ENCODE data around the gene CTAG2. TPM values are rescaled to one million over a fixed set of nuclear protein-coding genes. Genes with fewer than 3 reads are reported as not detected.
"Not testable (repeated sequence)": the region's sequence is repeated elsewhere in the genome, so short reads cannot be mapped to it uniquely, and the experiment has no call there.

CTAG2 gene
- total and polyA plus RNA-seq, 2 experiments from 2014 or later, result not detected

DNA sequence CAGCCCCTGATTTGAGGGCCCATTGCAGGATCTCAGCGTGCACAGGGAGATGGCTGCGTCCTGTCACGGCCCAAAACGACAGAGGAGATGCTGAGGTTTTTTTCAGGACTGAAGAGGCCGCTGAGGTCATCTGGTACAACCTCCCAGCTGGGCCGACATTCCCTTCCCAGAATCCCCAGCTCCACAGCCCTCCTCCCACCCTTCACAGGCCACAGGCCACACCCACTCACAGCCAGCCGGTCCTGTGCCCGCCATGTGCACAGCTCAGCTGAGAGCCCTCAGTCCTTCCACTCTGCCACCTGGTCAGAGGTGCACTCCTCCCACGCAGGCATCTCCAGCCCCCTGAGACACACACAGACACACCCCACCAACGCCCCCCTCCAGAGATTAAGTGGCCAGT, 11.6 kb downstream of the CTAG2 start:
- H3K27ac ChIP-seq; in situ Hi-C loops (cut with MboI); H4K20me1 ChIP-seq (ENCODE audit: insufficient read depth); H3K9me3 ChIP-seq (ENCODE audit: low read depth); H3K4me2 ChIP-seq (ENCODE audit: unreplicated experiment); H3K27me3 ChIP-seq (replicated peaks; ENCODE audit: insufficient read depth); H3K4me1 ChIP-seq (ENCODE audit: insufficient read depth); H3K9me2 ChIP-seq (ENCODE audit: insufficient read depth); H3F3A ChIP-seq (ENCODE audit: insufficient read depth); DNase-seq; H3K36me3 ChIP-seq (ENCODE audit: low read depth); H3K79me2 ChIP-seq (ENCODE audit: insufficient read depth); H3K9ac ChIP-seq; H3K4me3 ChIP-seq; H2AFZ ChIP-seq: not testable (repeated sequence)
- no CpG with 5 or more reads among the region's 10 CpGs for WGBS, 2 experiments (ENCODE audit: low coverage in 1 of 2, low lambda C conversion rate in 2 of 2, missing lambda C conversion rate in 2 of 2)

DNA sequence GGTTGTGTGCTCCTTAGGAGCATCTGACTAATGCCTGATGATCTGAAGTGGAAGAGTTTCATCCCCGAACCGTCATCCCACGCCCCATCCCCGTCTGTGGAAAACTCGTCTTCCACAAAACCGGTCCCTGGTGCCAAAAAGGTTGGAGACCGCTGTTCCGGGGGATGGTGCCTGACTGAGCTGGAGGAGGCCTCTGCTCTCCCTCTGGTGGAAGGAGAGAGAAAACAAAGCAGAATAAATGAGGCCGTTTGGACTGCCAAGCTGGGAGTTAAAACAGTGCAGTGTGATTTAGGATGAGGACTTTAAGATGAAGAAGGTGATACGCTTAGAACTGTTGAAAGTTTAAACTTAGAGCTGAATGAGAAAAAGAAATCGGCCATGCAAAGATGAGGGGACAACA, 19.7 kb downstream of the CTAG2 start:
- H3K79me2 ChIP-seq (ENCODE audit: insufficient read depth); H3K36me3 ChIP-seq (ENCODE audit: low read depth); H3K9ac ChIP-seq; H3K9me2 ChIP-seq (ENCODE audit: insufficient read depth); H3K4me2 ChIP-seq (ENCODE audit: unreplicated experiment); H3F3A ChIP-seq (ENCODE audit: insufficient read depth); H3K4me1 ChIP-seq (ENCODE audit: insufficient read depth); DNase-seq; H3K27me3 ChIP-seq (replicated peaks; ENCODE audit: insufficient read depth); H3K4me3 ChIP-seq; in situ Hi-C loops (cut with MboI); H3K27ac ChIP-seq; H2AFZ ChIP-seq; H4K20me1 ChIP-seq (ENCODE audit: insufficient read depth); H3K9me3 ChIP-seq (ENCODE audit: low read depth): not testable (repeated sequence)
- WGBS, 2 experiments (ENCODE audit: low coverage in 1 of 2, low lambda C conversion rate in 2 of 2, missing lambda C conversion rate in 2 of 2), result no CpG with 5 or more reads among the region's 11 CpGs

DNA sequence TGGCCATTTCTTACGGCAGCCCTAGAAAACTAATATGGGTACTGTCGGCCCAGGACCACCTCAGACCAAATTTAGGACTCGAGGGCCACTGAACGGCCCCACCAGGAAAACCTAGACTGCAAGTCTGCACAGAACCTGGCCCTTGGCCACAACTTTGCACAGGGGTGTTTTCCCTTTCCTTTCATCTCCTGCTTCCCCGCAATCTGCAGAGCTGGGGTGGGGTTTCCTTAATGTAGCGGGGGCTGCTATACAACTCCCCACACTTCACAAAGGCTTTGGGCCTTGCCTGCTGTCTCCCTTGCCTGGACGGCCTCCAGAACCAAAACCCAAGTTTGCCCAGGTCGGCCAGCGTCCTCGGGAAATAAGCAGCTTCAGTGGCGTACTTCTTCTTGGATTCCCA, 22.4 kb downstream of the CTAG2 start:
- DNase-seq; H3K4me2 ChIP-seq (ENCODE audit: unreplicated experiment); in situ Hi-C loops (cut with MboI); H3K9me2 ChIP-seq (ENCODE audit: insufficient read depth); H3K79me2 ChIP-seq (ENCODE audit: insufficient read depth); H4K20me1 ChIP-seq (ENCODE audit: insufficient read depth); H3K36me3 ChIP-seq (ENCODE audit: low read depth); H3K27ac ChIP-seq; H3K9ac ChIP-seq; H3K27me3 ChIP-seq (replicated peaks; ENCODE audit: insufficient read depth); H3K9me3 ChIP-seq (ENCODE audit: low read depth); H3K4me1 ChIP-seq (ENCODE audit: insufficient read depth); H3K4me3 ChIP-seq; H3F3A ChIP-seq (ENCODE audit: insufficient read depth); H2AFZ ChIP-seq: not testable (repeated sequence)
- no CpG with 5 or more reads among the region's 11 CpGs for whole genome bisulfite sequencing, 2 experiments (ENCODE audit: low coverage in 1 of 2, low lambda C conversion rate in 2 of 2, missing lambda C conversion rate in 2 of 2)

DNA sequence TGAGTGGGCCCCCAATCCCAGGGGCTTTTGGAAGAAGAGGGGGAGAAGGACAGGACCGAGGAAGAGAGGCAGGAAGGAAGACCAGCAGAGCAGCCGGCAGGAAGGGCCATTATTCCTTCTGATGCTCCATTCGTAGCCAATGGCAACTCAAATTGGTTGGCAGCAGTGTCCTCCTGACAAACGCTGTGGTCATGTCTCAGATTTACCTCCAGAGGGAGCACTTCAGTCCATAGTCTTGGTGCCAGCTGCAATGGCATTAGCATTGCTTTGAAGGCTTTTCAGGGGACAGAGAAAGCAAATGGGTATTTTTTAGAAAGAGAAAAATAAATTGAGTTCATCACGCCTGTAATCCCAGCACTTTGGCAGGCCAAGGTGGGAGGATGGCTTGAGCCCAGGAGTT, 24.4 kb downstream of the CTAG2 start:
- H3K79me2 ChIP-seq (ENCODE audit: insufficient read depth), result not testable (repeated sequence)

DNA sequence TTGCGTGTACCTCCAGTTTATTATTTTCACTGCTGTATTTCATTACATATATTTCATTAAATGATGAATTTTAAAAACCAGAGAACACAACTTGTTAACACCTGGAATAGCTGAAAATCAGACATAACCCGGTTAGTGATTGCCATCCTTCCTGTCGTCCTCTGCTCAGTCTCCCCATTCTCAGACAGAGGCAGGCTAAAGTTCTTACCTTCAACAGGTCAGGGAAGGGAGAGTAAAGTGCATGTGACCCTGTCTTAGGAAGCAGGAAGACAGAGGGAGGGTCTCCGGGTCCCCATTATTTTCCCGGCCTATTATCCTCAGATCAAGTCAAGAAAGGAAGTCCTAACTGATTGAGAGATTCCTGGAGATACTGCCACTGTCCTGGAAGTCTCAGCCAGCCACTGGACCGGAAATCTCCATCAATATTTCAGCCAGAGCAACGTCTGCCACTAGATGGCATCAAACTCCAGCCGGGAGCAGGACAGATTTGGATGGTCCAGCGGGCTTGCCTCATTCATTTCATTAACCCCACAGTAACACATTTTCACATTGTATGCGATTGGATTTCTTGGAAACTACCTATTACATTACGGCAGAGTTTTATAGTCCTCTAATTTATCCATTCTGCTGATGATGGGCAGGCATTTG, 32.5 kb downstream of the CTAG2 start:
- H3K9ac ChIP-seq; H3K9me3 ChIP-seq (ENCODE audit: low read depth); H3K4me1 ChIP-seq (ENCODE audit: insufficient read depth); DNase-seq; H3K79me2 ChIP-seq (ENCODE audit: insufficient read depth); H3K4me2 ChIP-seq (ENCODE audit: unreplicated experiment); H2AFZ ChIP-seq; in situ Hi-C loops (cut with MboI); H3K9me2 ChIP-seq (ENCODE audit: insufficient read depth); H3K36me3 ChIP-seq (ENCODE audit: low read depth); H3F3A ChIP-seq (ENCODE audit: insufficient read depth); H4K20me1 ChIP-seq (ENCODE audit: insufficient read depth); H3K27ac ChIP-seq; H3K27me3 ChIP-seq (replicated peaks; ENCODE audit: insufficient read depth); H3K4me3 ChIP-seq: not testable (repeated sequence)
- WGBS, 2 experiments (ENCODE audit: low coverage in 1 of 2, low lambda C conversion rate in 2 of 2, missing lambda C conversion rate in 2 of 2), result 5% methylated on average over 3 of the region's 11 CpGs; no CpG with 5 or more reads in 1 of the 2 experiments

More for the DNA sequence above, 24.4 kb downstream of the CTAG2 start:
- whole genome bisulfite sequencing, 2 experiments (ENCODE audit: low coverage in 1 of 2, low lambda C conversion rate in 2 of 2, missing lambda C conversion rate in 2 of 2), result no CpG with 5 or more reads among the region's 5 CpGs
- in situ Hi-C loops (cut with MboI); H4K20me1 ChIP-seq (ENCODE audit: insufficient read depth); H3K4me1 ChIP-seq (ENCODE audit: insufficient read depth); H3K9me2 ChIP-seq (ENCODE audit: insufficient read depth); H3K9me3 ChIP-seq (ENCODE audit: low read depth); DNase-seq; H3K4me3 ChIP-seq; H3K27ac ChIP-seq; H3K36me3 ChIP-seq (ENCODE audit: low read depth); H2AFZ ChIP-seq; H3K9ac ChIP-seq; H3K27me3 ChIP-seq (replicated peaks; ENCODE audit: insufficient read depth); H3K4me2 ChIP-seq (ENCODE audit: unreplicated experiment); H3F3A ChIP-seq (ENCODE audit: insufficient read depth): not testable (repeated sequence)

DNA sequence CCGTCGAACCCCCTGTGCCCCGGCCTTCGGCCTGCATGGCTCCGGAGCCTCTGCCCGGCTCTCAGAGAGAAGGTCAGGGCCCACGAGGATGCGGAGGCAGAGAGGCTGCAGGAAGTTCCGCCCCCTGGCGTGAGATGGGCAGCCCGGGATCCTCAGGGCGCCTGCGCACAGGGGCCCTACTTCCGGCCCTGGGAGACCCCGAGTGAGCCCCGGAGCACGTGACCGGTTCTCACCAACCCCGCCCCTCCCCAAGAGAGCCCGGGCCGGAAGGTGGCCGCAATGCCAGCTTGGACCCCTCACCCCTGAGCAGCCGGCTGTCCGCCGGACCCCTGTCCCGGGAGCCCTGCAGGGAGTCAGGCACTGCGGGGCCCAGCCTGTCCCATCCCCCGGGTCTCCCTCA, 34.2 kb downstream of the CTAG2 start, which contains the start of gene CTAG1B:
CTAG1B (minus strand) TSS at position 101 of the 400 bp plus-strand sequence; CDS start at position 37, 64 bp downstream.
- H3K4me1 ChIP-seq (ENCODE audit: insufficient read depth); H3K9ac ChIP-seq; in situ Hi-C loops (cut with MboI); H3K4me3 ChIP-seq; H3K79me2 ChIP-seq (ENCODE audit: insufficient read depth); DNase-seq; H3K27ac ChIP-seq; H3K36me3 ChIP-seq (ENCODE audit: low read depth); H2AFZ ChIP-seq; H3F3A ChIP-seq (ENCODE audit: insufficient read depth); H3K4me2 ChIP-seq (ENCODE audit: unreplicated experiment); H3K9me2 ChIP-seq (ENCODE audit: insufficient read depth); H4K20me1 ChIP-seq (ENCODE audit: insufficient read depth); H3K9me3 ChIP-seq (ENCODE audit: low read depth); H3K27me3 ChIP-seq (replicated peaks; ENCODE audit: insufficient read depth): not testable (repeated sequence)
- no CpG with 5 or more reads among the region's 28 CpGs for WGBS, 2 experiments (ENCODE audit: low coverage in 1 of 2, low lambda C conversion rate in 2 of 2, missing lambda C conversion rate in 2 of 2)

DNA sequence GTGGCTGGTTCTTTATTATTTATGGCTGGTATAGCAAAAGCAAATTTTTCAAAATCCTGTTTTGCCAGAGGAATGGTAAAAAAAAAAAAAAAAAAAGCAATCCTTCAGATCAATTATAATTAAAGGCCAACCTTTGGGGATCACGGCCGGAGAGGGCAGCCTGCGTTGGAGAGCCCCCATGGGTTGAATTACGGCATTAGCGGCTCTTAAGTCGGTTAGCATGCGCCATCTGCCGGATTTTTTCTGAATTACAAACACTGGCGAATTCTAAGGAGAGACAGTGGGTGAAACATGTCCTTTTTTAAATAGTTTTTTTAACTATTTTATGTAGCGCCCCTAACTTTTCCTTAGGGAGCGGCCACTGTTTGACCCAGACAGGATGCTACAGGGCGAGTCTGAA, 39.8 kb downstream of the CTAG2 start:
- H3K9me2 ChIP-seq (ENCODE audit: insufficient read depth); H4K20me1 ChIP-seq (ENCODE audit: insufficient read depth); H3K4me1 ChIP-seq (ENCODE audit: insufficient read depth); H3K36me3 ChIP-seq (ENCODE audit: low read depth); H2AFZ ChIP-seq; in situ Hi-C loops (cut with MboI); H3K79me2 ChIP-seq (ENCODE audit: insufficient read depth); H3K27ac ChIP-seq; H3K4me2 ChIP-seq (ENCODE audit: unreplicated experiment); H3K9ac ChIP-seq; DNase-seq; H3K4me3 ChIP-seq; H3F3A ChIP-seq (ENCODE audit: insufficient read depth); H3K27me3 ChIP-seq (replicated peaks; ENCODE audit: insufficient read depth); H3K9me3 ChIP-seq (ENCODE audit: low read depth): not testable (repeated sequence)
- WGBS, 2 experiments (ENCODE audit: low coverage in 1 of 2, low lambda C conversion rate in 2 of 2, missing lambda C conversion rate in 2 of 2), result 4 to 8% methylated on average over 8 of the region's 12 CpGs

DNA sequence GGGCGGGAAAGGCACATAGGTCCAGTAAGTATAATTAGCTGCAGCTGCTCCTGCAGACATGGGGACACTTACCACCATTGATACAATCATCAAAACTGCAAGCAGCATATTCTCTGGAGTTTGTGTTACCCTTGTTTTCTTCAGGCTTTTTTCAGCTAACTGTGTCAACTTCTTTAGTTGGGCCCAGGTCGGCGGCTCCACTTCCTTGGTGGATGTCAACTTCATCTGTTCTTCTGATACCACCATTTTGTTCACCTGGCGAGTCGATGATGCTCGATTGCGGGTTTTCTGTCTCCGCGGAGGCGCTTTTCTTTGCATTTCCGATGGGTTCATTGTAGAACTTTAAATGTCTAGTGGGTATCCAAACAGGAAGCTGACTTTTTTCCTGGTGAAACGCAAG, 42.2 kb downstream of the CTAG2 start:
- H3K9me2 ChIP-seq (ENCODE audit: insufficient read depth); H3K4me1 ChIP-seq (ENCODE audit: insufficient read depth); DNase-seq; in situ Hi-C loops (cut with MboI); H3K9ac ChIP-seq; H4K20me1 ChIP-seq (ENCODE audit: insufficient read depth); H2AFZ ChIP-seq; H3K27me3 ChIP-seq (replicated peaks; ENCODE audit: insufficient read depth); H3K4me2 ChIP-seq (ENCODE audit: unreplicated experiment); H3F3A ChIP-seq (ENCODE audit: insufficient read depth); H3K27ac ChIP-seq; H3K9me3 ChIP-seq (ENCODE audit: low read depth); H3K36me3 ChIP-seq (ENCODE audit: low read depth); H3K79me2 ChIP-seq (ENCODE audit: insufficient read depth); H3K4me3 ChIP-seq: not testable (repeated sequence)
- WGBS, 2 experiments (ENCODE audit: low coverage in 1 of 2, low lambda C conversion rate in 2 of 2, missing lambda C conversion rate in 2 of 2), result 94% methylated on average over 12 of the region's 12 CpGs

Data from GM23248 (cell line).